Measurements from ENCODE around the gene JTB. TPM values are rescaled to one million over a fixed set of nuclear protein-coding genes. Genes with fewer than 3 reads are reported as not detected.

Gene JTB
- total RNA-seq, 1 donor from 2014 or later, result 152 TPM

- Mint-ChIP-seq H3K4me3 (ENCODE audit: low read depth) (no peak overlapping the region), H3K27me3 (ENCODE audit: low read depth) (no peaks in the 10 kb centered on the region), H3K4me1 (ENCODE audit: low read depth) (peaks cover 39% of the 10 kb centered on the region), H3K36me3 (ENCODE audit: low read depth) (peaks cover 48% of the 10 kb centered on the region), H3K27ac (no peak overlapping the region), H3K9me3 (no peaks in the 10 kb centered on the region)
- intact Hi-C loops (cut with micrococcal nuclease), result no loop called here
- no peak for DNase-seq (ENCODE audit: low spot score)
Observed at GRCh38 chr1:153973071-153973470, 4.4 kb downstream of the JTB start.

DNA sequence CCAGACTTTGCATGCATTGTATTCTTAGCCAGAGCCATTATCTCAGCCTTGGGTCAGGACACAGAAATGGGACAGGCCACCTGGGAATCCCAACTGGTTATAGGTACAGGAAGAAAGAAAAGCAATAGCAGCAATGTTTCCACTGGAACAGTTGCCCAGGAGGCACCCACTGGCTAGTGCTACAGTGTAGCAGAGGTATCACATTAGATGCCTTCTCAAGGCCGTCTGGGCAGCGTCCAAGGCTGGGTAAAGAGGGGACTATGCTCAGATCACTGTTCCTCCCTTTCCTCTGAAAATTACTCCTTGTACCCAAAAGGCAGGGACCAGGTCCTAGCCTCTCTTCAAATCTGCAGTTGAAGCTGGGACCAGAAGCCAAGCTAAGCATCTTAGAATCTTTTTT, 7.1 kb downstream of the JTB start:
- H3K4me1 Mint-ChIP-seq (ENCODE audit: low read depth), result peaks cover 43% of the 10 kb centered on the region
- no peak overlapping the region for H3K4me3 Mint-ChIP-seq (ENCODE audit: low read depth)
- intact Hi-C loops (cut with micrococcal nuclease), result no loop called here
- peaks cover 43% of the 10 kb centered on the region for H3K36me3 Mint-ChIP-seq (ENCODE audit: low read depth)
- no peak for DNase-seq (ENCODE audit: low spot score)
- no peaks in the 10 kb centered on the region for H3K27me3 Mint-ChIP-seq (ENCODE audit: low read depth)
- H3K9me3 Mint-ChIP-seq, result no peaks in the 10 kb centered on the region
- no peak overlapping the region for H3K27ac Mint-ChIP-seq

- H3K9me3 Mint-ChIP-seq, result no peaks in the 10 kb centered on the region
- DNase-seq (ENCODE audit: low spot score), result no peak
- peak overlapping the region; percentile 75 for H3K27ac Mint-ChIP-seq
- peaks cover 31% of the 10 kb centered on the region for H3K36me3 Mint-ChIP-seq (ENCODE audit: low read depth)
- intact Hi-C loops (cut with micrococcal nuclease), result loop anchor here (10.0 kb wide), 1 partner anchor 424 kb away; the partner anchor contains the start of genes S100A3, S100A4 and S100A5
- peak overlapping the region; percentile 86 for H3K4me3 Mint-ChIP-seq (ENCODE audit: low read depth)
- no peaks in the 10 kb centered on the region for H3K27me3 Mint-ChIP-seq (ENCODE audit: low read depth)
- peaks cover 44% of the 10 kb centered on the region for H3K4me1 Mint-ChIP-seq (ENCODE audit: low read depth)
Observed at GRCh38 chr1:153968972-153969371, 8.5 kb downstream of the JTB start.

DNA sequence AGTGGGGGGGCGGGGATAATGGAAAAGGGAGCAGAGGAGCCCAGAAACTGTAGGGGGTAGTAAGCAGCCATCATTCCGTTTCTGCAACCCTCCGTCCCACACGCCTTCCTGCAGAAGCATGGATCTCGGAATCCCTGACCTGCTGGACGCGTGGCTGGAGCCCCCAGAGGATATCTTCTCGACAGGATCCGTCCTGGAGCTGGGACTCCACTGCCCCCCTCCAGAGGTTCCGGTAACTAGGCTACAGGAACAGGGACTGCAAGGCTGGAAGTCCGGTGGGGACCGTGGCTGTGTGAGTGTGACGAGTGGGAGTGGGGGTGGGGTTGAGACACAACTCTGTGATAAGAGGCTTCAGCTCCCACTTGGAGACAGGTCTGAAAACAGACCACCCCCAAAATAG, 9.1 kb downstream of the JTB start:
- Mint-ChIP-seq H3K4me3 (ENCODE audit: low read depth) (peak overlapping the region; percentile 86), H3K36me3 (ENCODE audit: low read depth) (peaks cover 25% of the 10 kb centered on the region), H3K9me3 (no peaks in the 10 kb centered on the region), H3K4me1 (ENCODE audit: low read depth) (peaks cover 47% of the 10 kb centered on the region), H3K27ac (peak overlapping the region; percentile 98), H3K27me3 (ENCODE audit: low read depth) (no peaks in the 10 kb centered on the region)
- no peak for DNase-seq (ENCODE audit: low spot score)
- intact Hi-C loops (cut with micrococcal nuclease), result loop anchor here (10.0 kb wide), 1 partner anchor 424 kb away; the partner anchor contains the start of genes S100A3, S100A4 and S100A5

DNA sequence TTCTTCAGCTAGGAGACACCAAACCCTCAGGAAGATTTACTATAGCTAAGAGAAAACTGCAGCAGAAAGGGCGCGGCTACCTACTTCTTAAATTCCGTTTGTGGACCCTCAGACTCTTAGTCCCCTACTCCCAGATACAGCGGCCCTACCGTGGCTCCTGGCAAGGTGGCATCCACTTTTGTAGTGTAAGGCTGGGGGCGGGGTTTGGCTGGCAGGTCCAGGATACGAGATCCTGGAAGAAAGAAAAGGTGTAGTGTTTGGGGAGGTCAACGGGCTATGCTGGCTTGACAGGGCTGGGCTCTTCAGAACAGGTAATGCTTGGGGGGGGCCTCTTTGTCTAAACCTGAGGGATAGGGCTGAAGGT, 9.5 kb downstream of the JTB start:
- H3K27me3 Mint-ChIP-seq (ENCODE audit: low read depth), result no peaks in the 10 kb centered on the region
- peak overlapping the region; percentile 98 for H3K27ac Mint-ChIP-seq
- H3K9me3 Mint-ChIP-seq, result no peaks in the 10 kb centered on the region
- intact Hi-C loops (cut with micrococcal nuclease), result loop anchor here (1.0 to 10.0 kb wide), 3 partner anchors 9 to 423 kb away; partner anchors contain the start of genes CRTC2, JTB, S100A3 and S100A4
- no peak for DNase-seq (ENCODE audit: low spot score)
- peak overlapping the region; percentile 86 for H3K4me3 Mint-ChIP-seq (ENCODE audit: low read depth)
- peaks cover 21% of the 10 kb centered on the region for H3K36me3 Mint-ChIP-seq (ENCODE audit: low read depth)
- H3K4me1 Mint-ChIP-seq (ENCODE audit: low read depth), result peaks cover 46% of the 10 kb centered on the region

DNA sequence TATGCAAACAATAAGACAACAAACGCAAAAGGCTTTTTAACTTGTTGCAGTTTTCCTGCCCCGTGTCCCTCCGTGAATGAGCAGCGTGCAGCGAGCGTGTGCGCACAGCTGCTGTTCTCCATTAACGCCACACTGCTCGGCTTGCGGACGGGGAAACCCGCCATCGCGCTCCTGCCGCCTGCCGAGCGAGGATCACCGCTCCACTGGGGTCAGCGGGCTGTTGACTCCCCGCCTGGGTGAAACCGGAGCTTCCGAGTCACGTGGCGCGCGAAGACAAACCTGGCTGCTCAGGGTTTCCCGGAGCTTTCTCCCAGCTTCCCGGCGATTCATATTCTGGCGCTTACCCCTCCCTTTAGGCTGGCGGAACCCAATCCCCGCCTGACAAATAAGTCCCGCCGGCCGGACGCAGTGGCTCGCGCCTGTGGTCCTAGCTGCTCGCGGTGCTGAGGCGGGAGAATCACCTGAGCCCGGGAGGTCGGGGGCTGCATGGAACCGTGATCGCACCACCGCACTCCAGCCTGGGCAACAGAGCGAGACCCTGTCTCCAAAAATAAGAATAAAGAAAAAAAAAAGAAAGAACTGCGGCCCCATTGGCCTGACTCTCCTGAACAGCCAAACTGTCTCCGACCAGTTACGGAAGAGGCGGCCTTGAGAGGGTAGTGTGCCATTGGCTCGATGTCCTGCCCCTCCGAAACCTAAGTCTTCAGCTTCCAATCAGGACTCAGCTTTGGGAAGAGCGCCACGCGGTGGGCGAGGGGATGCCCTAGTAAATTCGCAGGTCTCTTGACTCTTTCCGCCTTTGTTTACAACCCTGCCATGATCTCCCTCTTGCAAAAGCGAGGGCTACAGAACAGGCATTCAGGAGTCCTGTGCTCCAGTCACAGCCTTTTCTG, 10.1 kb downstream of the JTB start, which contains the start of gene CREB3L4:
TSS of gene CREB3L4 (plus strand) at position 796 of the 893 bp plus-strand sequence. CDS start 624 bp downstream, outside the sequence.
- peak; percentile 84 for DNase-seq (ENCODE audit: low spot score)
- Mint-ChIP-seq H3K4me1 (ENCODE audit: low read depth) (peaks cover 47% of the 10 kb centered on the region), H3K27me3 (ENCODE audit: low read depth) (no peaks in the 10 kb centered on the region), H3K36me3 (ENCODE audit: low read depth) (peaks cover 17% of the 10 kb centered on the region), H3K27ac (peak within 1 kb of the TSS; percentile 98), H3K4me3 (ENCODE audit: low read depth) (peak within 1 kb of the TSS; percentile 86), H3K9me3 (no peaks in the 10 kb centered on the region)
- intact Hi-C loops (cut with micrococcal nuclease), result loop anchor here (1.0 to 10.0 kb wide), 3 partner anchors 9 to 423 kb away; partner anchors contain the start of genes CRTC2, JTB, S100A3 and S100A4

- intact Hi-C loops (cut with micrococcal nuclease), result loop anchor here (2.0 to 10.0 kb wide), 2 partner anchors 13 to 419 kb away; partner anchors contain the start of genes JTB, S100A3, S100A4 and S100A5
- Mint-ChIP-seq H3K27ac (peak overlapping the region; percentile 86), H3K4me3 (ENCODE audit: low read depth) (peak overlapping the region; percentile 84), H3K4me1 (ENCODE audit: low read depth) (peaks cover 53% of the 10 kb centered on the region), H3K36me3 (ENCODE audit: low read depth) (peaks cover 31% of the 10 kb centered on the region), H3K27me3 (ENCODE audit: low read depth) (no peaks in the 10 kb centered on the region), H3K9me3 (no peaks in the 10 kb centered on the region)
- DNase-seq (ENCODE audit: low spot score), result no peak
Observed at GRCh38 chr1:153963850-153964331, 13.6 kb downstream of the JTB start.

DNA sequence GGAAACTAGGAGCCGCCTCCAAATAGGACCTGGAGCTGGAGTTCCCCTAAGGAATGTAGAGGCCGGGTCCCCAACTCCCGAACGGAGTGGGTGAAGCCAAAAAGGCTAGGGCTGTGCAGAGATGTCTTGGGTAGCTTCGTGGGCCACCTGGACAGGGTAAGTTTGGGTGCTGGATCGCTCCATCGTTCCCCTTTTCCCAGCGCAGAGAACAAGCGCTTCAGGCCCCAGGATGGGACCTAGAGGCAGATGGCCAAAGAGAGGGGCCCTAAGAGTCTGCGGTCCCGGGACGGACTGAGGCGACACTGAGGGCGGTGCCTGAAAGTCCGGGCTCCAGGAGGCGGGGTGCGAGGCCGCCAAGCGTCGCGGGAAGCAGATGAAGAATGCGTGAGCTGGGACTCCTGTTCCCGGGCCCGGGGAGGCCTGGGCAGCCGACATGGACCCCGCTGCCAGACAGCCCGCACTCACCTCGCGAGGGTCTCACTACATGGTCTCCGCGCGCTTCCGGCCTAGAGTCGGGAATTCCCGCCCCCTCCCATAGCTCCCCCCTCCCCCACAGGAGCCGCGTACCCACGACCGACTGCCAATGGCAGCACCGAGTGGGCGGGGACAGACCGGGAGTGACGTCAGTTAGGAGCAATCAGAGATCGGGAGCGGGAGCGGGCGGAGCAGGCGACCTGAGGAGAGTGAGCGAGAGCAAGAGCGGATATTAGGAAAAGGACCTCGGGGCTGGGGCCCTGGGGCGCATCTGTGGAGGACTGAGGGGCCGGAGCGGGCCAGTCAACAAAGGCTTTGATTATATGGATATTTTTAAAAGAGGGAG, 14.2 kb downstream of the JTB start, which contains the start of gene SLC39A1:
TSS of gene SLC39A1 (minus strand) at position 508 of the 820 bp plus-strand sequence. CDS start 822 bp downstream, outside the sequence.
- peak; percentile 93 for DNase-seq (ENCODE audit: low spot score)
- Mint-ChIP-seq H3K4me3 (ENCODE audit: low read depth) (peak within 1 kb of the TSS; percentile 84), H3K4me1 (ENCODE audit: low read depth) (peaks cover 49% of the 10 kb centered on the region), H3K36me3 (ENCODE audit: low read depth) (peaks cover 35% of the 10 kb centered on the region), H3K9me3 (no peaks in the 10 kb centered on the region), H3K27me3 (ENCODE audit: low read depth) (no peaks in the 10 kb centered on the region), H3K27ac (peak within 1 kb of the TSS; percentile 86)
- intact Hi-C loops (cut with micrococcal nuclease), result loop anchor here (2.0 to 10.0 kb wide), 2 partner anchors 14 to 418 kb away; partner anchors contain the start of genes JTB, S100A3, S100A4 and S100A5

- no peak for DNase-seq (ENCODE audit: low spot score)
- H3K36me3 Mint-ChIP-seq (ENCODE audit: low read depth), result peaks cover 38% of the 10 kb centered on the region
- no peaks in the 10 kb centered on the region for H3K27me3 Mint-ChIP-seq (ENCODE audit: low read depth)
- H3K4me3 Mint-ChIP-seq (ENCODE audit: low read depth), result peak overlapping the region; percentile 84
- intact Hi-C loops (cut with micrococcal nuclease), result loop anchor here (2.0 to 10.0 kb wide), 2 partner anchors 14 to 418 kb away; partner anchors contain the start of genes JTB, S100A3, S100A4 and S100A5
- no peaks in the 10 kb centered on the region for H3K9me3 Mint-ChIP-seq
- peaks cover 46% of the 10 kb centered on the region for H3K4me1 Mint-ChIP-seq (ENCODE audit: low read depth)
- peak overlapping the region; percentile 86 for H3K27ac Mint-ChIP-seq
Observed at GRCh38 chr1:153962088-153963029, 15.1 kb downstream of the JTB start.

GRCh38 chr1:153961421-153961820, 16.1 kb downstream of the JTB start:
- Mint-ChIP-seq H3K27me3 (ENCODE audit: low read depth) (no peaks in the 10 kb centered on the region), H3K36me3 (ENCODE audit: low read depth) (peaks cover 36% of the 10 kb centered on the region), H3K27ac (peak overlapping the region; percentile 25), H3K4me1 (ENCODE audit: low read depth) (peaks cover 50% of the 10 kb centered on the region), H3K4me3 (ENCODE audit: low read depth) (peak overlapping the region; percentile 54), H3K9me3 (no peaks in the 10 kb centered on the region)
- intact Hi-C loops (cut with micrococcal nuclease), result loop anchor here (10.0 kb wide), 1 partner anchor 417 kb away; the partner anchor contains the start of genes S100A3, S100A4 and S100A5
- no peak for DNase-seq (ENCODE audit: low spot score)

GRCh38 chr1:153960206-153960605, 17.3 kb downstream of the JTB start:
- intact Hi-C loops (cut with micrococcal nuclease), result loop anchor here (10.0 kb wide), 1 partner anchor 415 kb away; the partner anchor contains the start of genes S100A3, S100A4 and S100A5

More at GRCh38 chr1:153960206-153960605, 17.3 kb downstream of the JTB start:
- no peak overlapping the region for H3K27ac Mint-ChIP-seq
- no peaks in the 10 kb centered on the region for H3K27me3 Mint-ChIP-seq (ENCODE audit: low read depth)
- H3K4me3 Mint-ChIP-seq (ENCODE audit: low read depth), result no peak overlapping the region
- peaks cover 53% of the 10 kb centered on the region for H3K4me1 Mint-ChIP-seq (ENCODE audit: low read depth)
- H3K36me3 Mint-ChIP-seq (ENCODE audit: low read depth), result peaks cover 27% of the 10 kb centered on the region
- no peaks in the 10 kb centered on the region for H3K9me3 Mint-ChIP-seq
- DNase-seq (ENCODE audit: low spot score), result no peak

Measured in activated T-helper 2 cell treated with anti-CD3 and anti-CD28 coated beads, Interferon-gamma antibody, Interleukin-2, Interleukin-4, amounts not matched to agents 10 μg/mL and 5 μg/mL and 100 μg/mL, durations not matched to agents 14 hours and 24 hours and 36 hours (primary cell).